ENCODE measurements around the gene GPRC5C.

DNA sequence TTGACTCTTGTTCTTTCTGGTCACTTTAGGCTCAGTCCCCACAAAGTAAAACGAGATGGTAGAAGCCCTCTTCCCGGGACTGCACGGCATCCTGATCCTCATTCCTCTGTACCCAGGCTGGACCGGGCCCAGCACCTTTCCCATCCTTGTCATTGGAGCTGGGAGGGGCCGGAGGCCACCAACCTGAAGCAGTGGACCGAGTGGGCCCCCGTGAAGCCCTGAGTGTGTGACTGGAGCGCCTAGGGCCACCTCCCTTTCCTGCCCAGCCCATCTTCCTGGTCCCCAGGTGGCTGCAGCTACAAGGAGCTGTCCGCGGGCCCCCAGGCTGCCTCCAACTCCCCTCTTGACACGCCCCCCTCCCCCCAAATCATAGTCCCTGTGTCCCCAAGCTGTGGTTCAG lies 17.4 kb downstream of the GPRC5C start:
- TF ChIP-seq, protein P1, sequence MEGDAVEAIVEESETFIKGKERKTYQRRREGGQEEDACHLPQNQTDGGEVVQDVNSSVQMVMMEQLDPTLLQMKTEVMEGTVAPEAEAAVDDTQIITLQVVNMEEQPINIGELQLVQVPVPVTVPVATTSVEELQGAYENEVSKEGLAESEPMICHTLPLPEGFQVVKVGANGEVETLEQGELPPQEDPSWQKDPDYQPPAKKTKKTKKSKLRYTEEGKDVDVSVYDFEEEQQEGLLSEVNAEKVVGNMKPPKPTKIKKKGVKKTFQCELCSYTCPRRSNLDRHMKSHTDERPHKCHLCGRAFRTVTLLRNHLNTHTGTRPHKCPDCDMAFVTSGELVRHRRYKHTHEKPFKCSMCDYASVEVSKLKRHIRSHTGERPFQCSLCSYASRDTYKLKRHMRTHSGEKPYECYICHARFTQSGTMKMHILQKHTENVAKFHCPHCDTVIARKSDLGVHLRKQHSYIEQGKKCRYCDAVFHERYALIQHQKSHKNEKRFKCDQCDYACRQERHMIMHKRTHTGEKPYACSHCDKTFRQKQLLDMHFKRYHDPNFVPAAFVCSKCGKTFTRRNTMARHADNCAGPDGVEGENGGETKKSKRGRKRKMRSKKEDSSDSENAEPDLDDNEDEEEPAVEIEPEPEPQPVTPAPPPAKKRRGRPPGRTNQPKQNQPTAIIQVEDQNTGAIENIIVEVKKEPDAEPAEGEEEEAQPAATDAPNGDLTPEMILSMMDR (IDR thresholded peaks at IDR 0.05; ENCODE audit: insufficient read depth, low read length): no peak
- TF ChIP-seq POLR2AphosphoS5 (IDR thresholded peaks at IDR 0.05; ENCODE audit: low read depth): no peak
- TF ChIP-seq, protein P2, sequence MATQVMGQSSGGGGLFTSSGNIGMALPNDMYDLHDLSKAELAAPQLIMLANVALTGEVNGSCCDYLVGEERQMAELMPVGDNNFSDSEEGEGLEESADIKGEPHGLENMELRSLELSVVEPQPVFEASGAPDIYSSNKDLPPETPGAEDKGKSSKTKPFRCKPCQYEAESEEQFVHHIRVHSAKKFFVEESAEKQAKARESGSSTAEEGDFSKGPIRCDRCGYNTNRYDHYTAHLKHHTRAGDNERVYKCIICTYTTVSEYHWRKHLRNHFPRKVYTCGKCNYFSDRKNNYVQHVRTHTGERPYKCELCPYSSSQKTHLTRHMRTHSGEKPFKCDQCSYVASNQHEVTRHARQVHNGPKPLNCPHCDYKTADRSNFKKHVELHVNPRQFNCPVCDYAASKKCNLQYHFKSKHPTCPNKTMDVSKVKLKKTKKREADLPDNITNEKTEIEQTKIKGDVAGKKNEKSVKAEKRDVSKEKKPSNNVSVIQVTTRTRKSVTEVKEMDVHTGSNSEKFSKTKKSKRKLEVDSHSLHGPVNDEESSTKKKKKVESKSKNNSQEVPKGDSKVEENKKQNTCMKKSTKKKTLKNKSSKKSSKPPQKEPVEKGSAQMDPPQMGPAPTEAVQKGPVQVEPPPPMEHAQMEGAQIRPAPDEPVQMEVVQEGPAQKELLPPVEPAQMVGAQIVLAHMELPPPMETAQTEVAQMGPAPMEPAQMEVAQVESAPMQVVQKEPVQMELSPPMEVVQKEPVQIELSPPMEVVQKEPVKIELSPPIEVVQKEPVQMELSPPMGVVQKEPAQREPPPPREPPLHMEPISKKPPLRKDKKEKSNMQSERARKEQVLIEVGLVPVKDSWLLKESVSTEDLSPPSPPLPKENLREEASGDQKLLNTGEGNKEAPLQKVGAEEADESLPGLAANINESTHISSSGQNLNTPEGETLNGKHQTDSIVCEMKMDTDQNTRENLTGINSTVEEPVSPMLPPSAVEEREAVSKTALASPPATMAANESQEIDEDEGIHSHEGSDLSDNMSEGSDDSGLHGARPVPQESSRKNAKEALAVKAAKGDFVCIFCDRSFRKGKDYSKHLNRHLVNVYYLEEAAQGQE (IDR thresholded peaks at IDR 0.05; ENCODE audit: insufficient replicate concordance, low read depth): no peak
